NCI-H526 treated with DMSO at 0.1 percent for 48 hours (cell line): ENCODE data around the gene IL33.

Experiments used
- DNase-seq: peaks from one replicate; lab custom pipeline; 2025; lab: John Stamatoyannopoulos, UW

IL33 gene

GRCh38 chr9:6304232-6304631 is 88.6 kb downstream of the IL33 start:
- no peak for DNase-seq

DNA sequence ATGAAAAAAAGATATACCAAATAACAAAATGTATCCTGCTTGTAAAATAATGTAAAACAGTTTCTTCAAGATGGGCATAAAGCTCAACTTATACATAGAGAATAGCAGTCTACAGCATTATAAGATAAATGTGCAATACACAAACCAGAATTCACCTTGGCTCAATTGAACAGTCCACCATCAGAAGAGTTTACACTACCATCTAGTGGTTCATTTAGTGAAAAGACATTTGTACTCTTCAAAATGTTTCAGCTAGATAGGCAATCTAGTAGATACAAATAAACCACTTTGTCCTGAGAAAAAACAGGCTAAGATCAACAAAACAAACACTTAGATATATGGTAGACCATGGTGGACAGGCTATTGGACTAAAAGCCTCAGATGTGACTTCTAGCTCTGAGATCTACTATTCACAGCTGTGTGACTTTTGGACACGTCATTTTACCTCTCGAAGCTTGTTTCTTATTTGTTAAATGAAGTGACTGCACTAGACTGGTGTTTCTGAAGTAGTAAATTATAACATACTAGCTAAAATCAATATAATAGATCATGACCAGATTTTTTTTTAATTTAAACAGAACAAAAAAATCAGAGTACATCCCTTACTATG is 90.5 kb downstream of the IL33 start:
- DNase-seq, result peak; percentile 37
